Measurements from ENCODE around the gene NDUFS5.
A peak's percentile ranks its signal among the peaks of the same experiment; 100 is the strongest.
"Not testable (repeated sequence)": the region's sequence is repeated elsewhere in the genome, so short reads cannot be mapped to it uniquely, and the experiment has no call there.

NDUFS5 gene

DNA sequence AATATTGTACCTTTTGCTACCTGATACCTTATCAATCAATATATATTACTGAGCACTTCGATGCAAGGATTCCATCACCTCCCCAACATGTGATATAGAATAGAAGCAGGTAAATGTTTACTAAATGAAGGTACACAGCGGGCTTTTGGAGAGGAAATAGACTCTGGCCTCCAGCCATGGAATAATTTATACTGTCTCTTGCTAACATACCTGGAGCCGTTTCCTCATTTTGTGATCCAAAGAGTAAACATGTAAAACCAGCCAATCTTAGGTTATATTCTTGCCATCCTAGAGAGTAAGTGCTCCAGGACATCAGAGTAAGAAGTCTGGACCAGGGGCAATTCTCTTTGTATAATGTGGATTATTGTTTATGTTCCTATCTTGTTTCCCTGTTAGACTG, 39.4 kb downstream of the NDUFS5 start:
- no peak for DNase-seq

DNA sequence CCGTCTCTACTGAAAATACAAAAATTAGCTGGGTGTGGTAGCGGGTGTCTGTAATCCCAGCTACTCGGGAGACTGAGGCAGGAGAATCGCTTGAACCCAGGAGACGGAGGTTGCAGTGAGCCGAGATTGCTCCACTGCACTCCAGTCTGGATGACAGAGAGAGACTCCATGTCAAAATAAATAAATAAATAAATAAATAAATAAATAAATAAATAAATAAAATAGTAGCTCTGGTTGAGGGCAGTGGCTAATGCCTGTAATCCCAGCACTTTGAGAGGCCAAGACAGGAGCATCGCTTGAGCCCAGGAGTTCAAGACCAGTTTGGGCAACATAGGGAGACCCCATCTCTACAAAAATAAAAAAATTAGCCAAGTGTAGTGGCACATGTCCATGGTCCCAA, 42.1 kb downstream of the NDUFS5 start:
- DNase-seq, result not testable (repeated sequence)

- DNase-seq, result not testable (repeated sequence)
Observed at GRCh38 chr1:39071557-39071956, 45.4 kb downstream of the NDUFS5 start.

GRCh38 chr1:39076127-39076798, 50.1 kb downstream of the NDUFS5 start:
- no peak for DNase-seq

GRCh38 chr1:39076799-39077148, 50.6 kb downstream of the NDUFS5 start:
- no peak for DNase-seq

DNA sequence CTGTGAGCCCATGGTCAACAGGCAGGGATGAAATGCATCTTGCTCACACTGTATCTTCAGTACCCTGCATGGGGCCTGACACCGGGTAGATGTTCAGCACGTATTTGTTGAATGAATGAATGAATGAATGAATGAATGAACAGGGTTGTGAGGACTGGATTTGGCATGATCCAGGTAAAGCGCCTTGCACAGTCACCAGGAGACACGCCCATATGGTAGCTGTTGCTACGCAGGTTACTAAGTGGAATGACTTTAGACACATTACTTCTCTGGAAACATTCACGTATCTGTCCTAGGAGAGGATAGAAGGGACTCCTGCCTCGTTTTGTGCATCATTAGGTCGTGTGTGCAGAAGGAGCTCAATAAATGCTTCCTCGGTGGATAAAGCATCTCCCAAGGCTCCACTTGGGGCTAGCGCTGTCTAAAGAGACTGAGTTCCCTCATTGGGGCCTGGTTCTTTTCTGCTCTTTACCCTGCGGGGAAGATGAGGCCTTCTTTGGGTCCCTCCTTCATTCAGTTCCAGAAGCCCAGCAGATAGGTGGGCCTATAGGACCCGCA, 54.2 kb downstream of the NDUFS5 start:
- no peak for DNase-seq

DNA sequence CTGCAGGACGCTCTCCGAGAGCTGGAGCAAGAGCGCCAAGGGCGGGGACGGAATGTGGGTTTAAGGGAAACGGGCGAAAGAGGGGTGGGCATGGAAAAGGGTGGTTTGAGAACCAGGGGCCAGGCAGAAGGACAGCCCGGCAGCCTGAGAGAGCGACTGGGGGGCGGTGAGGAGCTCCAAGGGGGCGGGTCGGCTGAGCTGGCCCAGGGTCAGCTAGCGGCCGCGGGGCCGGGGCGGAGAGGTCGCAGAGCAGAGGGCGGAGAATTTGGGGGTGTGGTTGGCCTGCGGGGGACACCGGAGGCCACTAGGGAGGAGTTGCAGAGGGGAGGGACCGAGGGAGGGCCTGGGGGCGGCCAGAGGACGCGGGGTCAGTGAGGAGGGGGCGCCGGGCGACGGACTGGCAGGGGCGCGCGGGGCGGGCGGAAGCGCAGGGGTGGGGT, 54.7 kb downstream of the NDUFS5 start:
- no peak for DNase-seq

DNA sequence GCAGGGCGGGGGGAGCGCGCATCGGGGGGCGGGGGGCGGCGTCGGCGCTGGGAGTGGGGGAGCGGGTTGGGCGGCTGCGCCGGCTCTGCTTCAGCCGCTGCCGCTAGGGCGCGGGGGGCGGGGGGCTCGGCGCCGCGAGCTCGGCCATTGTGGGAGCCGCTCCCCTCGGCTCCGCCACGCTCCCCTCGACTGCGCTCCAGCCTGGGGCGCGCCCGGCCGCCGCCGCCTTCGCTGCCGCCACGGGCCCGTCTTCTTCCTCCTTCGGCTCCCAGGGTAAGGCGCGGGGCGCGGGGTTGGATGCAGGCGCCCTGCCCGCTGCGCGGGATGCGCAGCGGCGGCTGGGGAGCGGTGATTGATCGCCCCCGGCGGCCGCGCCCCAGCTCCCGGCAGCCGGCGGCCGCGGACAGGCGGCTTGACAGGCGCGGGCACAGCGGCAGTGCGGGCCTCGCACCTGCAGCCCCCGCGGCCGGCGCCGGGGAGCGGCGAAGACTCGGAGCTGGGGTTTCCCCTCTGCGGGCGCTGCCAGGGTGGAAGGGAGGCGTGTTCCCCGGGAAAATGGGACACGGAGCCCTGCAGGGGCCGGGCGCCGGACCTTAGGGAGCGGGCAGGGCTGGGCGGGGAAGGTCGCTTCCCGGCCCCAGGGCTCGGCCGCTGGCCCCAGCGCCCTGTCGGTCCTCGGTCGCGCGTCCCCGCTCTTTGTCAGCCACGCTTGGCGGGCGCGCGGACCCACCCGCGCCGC, 55.3 kb downstream of the NDUFS5 start:
- DNase-seq, result peak in 3 of 5 experiments; percentile 5 to 23 (median 13)

DNA sequence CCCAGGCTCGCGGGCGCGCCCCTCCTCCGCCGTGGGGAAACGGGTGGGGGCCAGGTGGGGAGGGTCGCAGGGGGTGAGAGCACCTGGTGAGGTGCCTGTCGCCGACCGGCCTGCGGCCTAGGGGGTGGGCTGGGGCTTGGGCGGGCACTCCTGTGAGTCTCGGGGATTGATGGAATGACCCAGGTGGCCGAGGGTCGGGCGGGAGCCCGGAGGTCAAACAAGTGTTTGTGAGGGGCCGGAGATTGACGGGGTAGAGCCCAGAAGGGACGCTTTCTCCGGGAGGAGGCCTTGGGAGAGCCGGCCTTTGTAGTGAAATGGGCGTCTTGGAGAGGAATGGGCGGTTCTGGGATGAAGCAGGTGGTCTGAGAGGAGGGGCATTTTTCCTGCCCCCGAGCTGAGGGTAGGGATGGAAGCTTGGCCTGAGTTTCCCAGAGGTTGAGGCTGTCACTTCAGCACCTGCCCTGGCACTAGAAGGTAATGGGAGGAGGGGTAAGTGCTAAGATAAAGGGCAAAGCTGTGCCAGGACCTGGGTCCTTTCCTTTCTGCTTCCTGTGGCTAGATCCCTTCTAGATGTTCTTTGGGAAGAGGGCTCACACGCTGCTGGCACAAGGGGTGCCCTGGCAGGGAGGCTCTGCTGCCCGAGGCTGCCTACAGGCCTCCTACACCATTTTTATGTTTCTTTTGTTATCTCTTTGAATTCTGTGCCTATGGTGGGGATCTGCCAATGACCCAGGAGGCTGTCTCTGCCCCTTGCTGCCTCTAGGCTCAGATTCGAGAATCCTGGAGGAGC, 56.1 kb downstream of the NDUFS5 start:
- DNase-seq, result no peak

GRCh38 chr1:39082811-39083576, 56.8 kb downstream of the NDUFS5 start:
- no peak for DNase-seq

GRCh38 chr1:39084191-39084590, 58.0 kb downstream of the NDUFS5 start:
- DNase-seq, result no peak
